Left lobe of liver (tissue), 2 donors: ENCODE measurements around the gene PRSS37. TPM values are rescaled to one million over a fixed set of nuclear protein-coding genes. Genes with fewer than 3 reads are reported as not detected.

Experiments
- ATAC-seq: fragments of 200-7000 bp; cut with Tn5 transposase; one replicate; pipeline ENCODE4 v1.9.1; 2020; ENCODE audit warnings: mild to moderate bottlenecking, moderate library complexity
- DNase-seq: peaks from one replicate; pipeline ENCODE4 v3.0.0-alpha.2; 2020; ENCODE audit warnings: low spot score
- total RNA-seq: library from RNA; stranded (reverse); gene quantifications from one replicate; pipeline ENCODE4 v1.2.1, GENCODE V29; 2021
- donor health status: DM: no; HTN: no; CAD: no; lungs with moderate emphysema.
- donor health status: DM: no; HTN: yes; CAD: no.

PRSS37 gene
- total RNA-seq, 1 donor from 2014 or later = not detected

DNA sequence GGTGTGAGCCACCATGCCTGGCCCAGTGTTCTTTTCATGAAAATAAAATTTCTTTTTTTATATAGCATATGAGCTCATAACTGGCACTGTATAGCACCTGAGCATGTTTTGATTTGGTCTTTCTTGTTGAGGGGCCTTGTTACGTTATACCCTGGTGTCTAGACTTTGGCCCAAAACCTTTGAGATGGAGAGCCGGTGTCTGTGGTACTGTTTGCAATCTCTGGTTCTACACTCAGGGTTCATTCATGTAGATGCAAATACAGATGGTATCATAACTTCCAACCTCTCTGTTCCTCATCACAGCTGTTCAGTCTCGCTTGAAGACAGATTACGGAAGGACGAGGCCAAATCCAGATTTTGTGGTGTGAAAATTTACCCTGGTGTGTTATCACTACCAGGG is 51.4 kb downstream of the PRSS37 start, which contains the start of gene TAS2R5:
Gene TAS2R5 (plus strand): TSS at position 301 of the 400 bp plus-strand sequence. CDS start 145 bp downstream, outside the sequence.
- no peak for DNase-seq
- no peak for ATAC-seq

DNA sequence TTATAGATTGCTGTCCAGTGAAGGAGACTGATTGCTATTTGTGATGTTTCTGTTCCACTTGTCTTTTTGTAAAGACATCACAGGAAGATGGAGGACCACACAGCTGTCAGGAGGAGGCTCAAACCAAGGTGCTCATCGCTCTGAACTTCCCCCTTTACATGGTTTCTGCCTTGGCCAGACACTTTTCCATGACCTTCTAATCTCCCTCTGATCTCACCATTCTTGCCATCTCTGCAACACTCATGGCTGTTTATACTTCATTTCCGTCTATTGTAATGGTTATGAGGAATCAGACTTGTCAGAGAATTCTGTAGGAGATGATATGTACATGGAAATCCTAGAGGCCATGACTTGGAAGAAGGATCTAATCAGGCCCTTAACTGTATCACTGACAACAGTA is 53.0 kb downstream of the PRSS37 start:
- DNase-seq (no peak), ATAC-seq (no peak)

Other genes with a start within 250 kb of the PRSS37 start
- 29.8 TPM for gene DENND11, start 139.3 kb downstream of the PRSS37 start, total RNA-seq
- gene WEE2, start 133.1 kb downstream of the PRSS37 start, total RNA-seq = not detected
- gene SSBP1, start 103.1 kb downstream of the PRSS37 start, total RNA-seq = 36.7 TPM
- 0.58 TPM for gene TAS2R3, start 77.4 kb downstream of the PRSS37 start, total RNA-seq
- gene TAS2R4, start 64.8 kb downstream of the PRSS37 start, total RNA-seq = 0.40 TPM
- gene TAS2R5, start 51.3 kb downstream of the PRSS37 start, total RNA-seq = 0.45 TPM
- gene OR9A4, start 74.9 kb upstream of the PRSS37 start, total RNA-seq = not detected
- 0.18 TPM for gene CLEC5A, start 105.5 kb upstream of the PRSS37 start, total RNA-seq
- gene TAS2R38, start 132.3 kb upstream of the PRSS37 start, total RNA-seq = not detected
- gene MGAM, start 154.4 kb upstream of the PRSS37 start, total RNA-seq = 0.40 TPM